SHP77 treated with DMSO at 0.1 percent for 48 hours (cell line): ENCODE results near the gene NT5C3B.
"Not testable (repeated sequence)": the region's sequence is repeated elsewhere in the genome, so short reads cannot be mapped to it uniquely, and the experiment has no call there.

Experiments used
- DNase-seq: peaks from one replicate; lab custom pipeline; 2025; lab: John Stamatoyannopoulos, UW

The NT5C3B gene

GRCh38 chr17:41784207-41784744, 51.8 kb downstream of the NT5C3B start:
- DNase-seq: no peak

GRCh38 chr17:41782142-41782541, 53.9 kb downstream of the NT5C3B start:
- no peak for DNase-seq

GRCh38 chr17:41781404-41782110, 54.5 kb downstream of the NT5C3B start:
- DNase-seq: no peak

- DNase-seq: no peak
Measured at GRCh38 chr17:41779954-41780353, 56.1 kb downstream of the NT5C3B start.

GRCh38 chr17:41777574-41778188, 58.4 kb downstream of the NT5C3B start:
- peak; percentile 95 for DNase-seq

GRCh38 chr17:41777157-41777573, 58.9 kb downstream of the NT5C3B start:
- peak; percentile 38 for DNase-seq

- DNase-seq: not testable (repeated sequence)
Measured at GRCh38 chr17:41776262-41776900, 59.7 kb downstream of the NT5C3B start.

GRCh38 chr17:41775394-41776226, 60.4 kb downstream of the NT5C3B start:
- no peak for DNase-seq
